Astrocyte of the cerebellum (primary cell): Measurements from ENCODE around the gene FXYD7.

ENCODE experiments used
- DNase-seq: peaks from one replicate; pipeline ENCODE4 v3.0.0-alpha.2; 2011; ENCODE audit warnings: low read depth
- H3K4me3 ChIP-seq: 2 replicates; pipeline ENCODE4 v1.5.1; 2011; ENCODE audit warnings: mild to moderate bottlenecking, low read depth, low read length, moderate library complexity
- CTCF ChIP-seq: IDR thresholded peaks from 2 replicates; pipeline ENCODE4 v1.5.1; 2012; ENCODE audit warnings: low read length, low read depth, moderate library complexity, mild to moderate bottlenecking; ENCODE audit errors: missing control alignments
- in situ Hi-C: cut with HindIII; loops from 2 replicates; pipeline ENCODE4 v1.10.0; 2017; ENCODE audit warnings: low sequenced_read_pairs

FXYD7 gene

DNA sequence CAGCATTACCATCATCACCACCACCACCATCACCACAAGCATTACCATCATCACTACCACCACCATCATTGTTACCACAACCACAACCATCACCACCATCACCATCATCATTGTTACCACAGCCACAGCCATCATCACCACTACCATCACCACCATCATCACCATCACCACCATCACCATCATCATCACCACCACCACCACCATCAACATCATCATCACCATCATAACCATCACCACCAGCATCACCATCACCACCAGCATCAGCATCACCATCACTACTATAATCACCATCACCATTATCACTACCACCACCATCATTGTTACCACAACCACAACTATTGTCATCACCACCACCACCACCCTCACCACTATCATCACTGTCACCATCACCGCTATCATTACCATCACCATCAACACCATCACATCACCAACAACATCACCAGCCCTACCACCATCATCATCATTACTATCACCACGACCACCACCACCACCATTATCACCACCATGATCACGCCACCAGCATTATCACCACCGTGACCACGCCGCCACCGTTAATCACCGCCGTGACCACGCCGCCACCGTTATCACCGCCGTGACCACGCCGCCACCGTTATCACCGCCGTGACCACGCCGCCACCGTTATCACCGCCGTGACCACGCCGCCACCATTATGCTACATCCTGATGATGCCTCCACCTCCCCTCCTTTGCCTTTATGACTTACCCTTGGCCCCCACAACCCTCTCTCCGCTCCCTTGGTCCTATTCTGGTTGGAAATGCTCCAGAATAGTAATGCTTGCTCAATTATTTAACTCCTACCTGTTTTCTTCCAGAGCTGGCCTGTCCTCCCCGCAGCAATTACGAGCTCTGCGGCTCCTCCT is 37.4 kb upstream of the FXYD7 start:
- no peak overlapping the region for H3K4me3 ChIP-seq
- DNase-seq: no peak
- in situ Hi-C loops: no loop called here
- TF ChIP-seq CTCF: no peak

DNA sequence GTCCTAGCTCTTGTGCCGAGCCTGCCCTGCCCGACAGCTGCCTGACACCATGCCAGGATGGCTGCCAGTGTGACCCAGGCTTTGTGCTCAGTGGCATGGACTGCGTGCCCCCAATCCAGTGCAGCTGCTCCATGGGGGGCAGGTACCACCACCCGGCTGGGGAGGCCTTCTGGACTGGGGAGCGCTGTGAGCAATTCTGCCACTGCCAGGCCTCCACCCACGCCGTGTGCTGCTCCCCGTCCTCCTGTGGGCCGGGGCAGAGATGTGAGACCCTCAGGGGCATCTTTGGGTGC is 36.8 kb upstream of the FXYD7 start:
- no peak overlapping the region for H3K4me3 ChIP-seq
- DNase-seq: no peak
- TF ChIP-seq CTCF: no peak
- in situ Hi-C loops: no loop called here

- TF ChIP-seq CTCF: no peak
- in situ Hi-C loops: no loop called here
- DNase-seq: no peak
- H3K4me3 ChIP-seq: no peak overlapping the region
Measured at GRCh38 chr19:35106898-35107541, 36.0 kb upstream of the FXYD7 start.

GRCh38 chr19:35107545-35107944 is 35.5 kb upstream of the FXYD7 start:
- TF ChIP-seq CTCF: no peak
- no peak for DNase-seq
- in situ Hi-C loops: no loop called here
- H3K4me3 ChIP-seq: no peak overlapping the region

GRCh38 chr19:35108730-35109129 is 34.3 kb upstream of the FXYD7 start:
- H3K4me3 ChIP-seq: no peak overlapping the region
- TF ChIP-seq CTCF: no peak
- DNase-seq: no peak
- in situ Hi-C loops: no loop called here

DNA sequence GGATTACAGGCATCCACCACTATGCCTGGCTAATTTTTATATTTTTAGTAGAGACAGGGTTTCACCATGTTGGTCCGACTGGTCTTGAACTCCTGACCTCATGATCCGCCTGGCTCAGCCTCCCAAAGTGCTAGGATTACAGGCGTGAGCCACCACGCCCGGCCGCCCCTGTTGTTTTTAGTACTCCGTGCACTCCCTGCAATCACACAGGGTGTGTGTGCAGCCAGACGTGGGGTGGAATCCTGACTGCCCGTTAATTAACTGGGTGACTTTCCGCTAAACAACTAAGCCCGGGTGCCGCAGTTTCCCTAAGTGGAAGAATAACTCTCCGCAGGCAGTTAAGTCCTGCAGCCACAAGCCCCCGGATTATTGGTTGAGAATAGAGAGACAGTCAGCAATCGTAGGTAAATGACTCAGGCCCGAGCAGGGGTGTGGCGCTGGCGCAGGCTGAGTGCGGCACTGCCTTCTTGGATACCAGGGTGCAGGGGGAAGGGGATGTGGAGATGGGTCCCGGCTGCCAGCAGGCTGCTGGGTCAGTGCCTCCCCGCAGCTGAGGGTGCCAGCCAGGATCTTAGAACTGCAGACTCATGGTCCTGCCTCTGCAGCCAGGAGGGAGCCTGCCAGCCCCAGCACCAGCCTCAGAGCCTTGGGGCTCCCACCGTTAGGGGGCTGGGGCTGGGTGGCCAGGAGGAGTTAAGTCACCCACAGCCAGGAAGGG is 33.5 kb upstream of the FXYD7 start:
- no peak for DNase-seq
- H3K4me3 ChIP-seq: no peak overlapping the region
- in situ Hi-C loops: no loop called here
- no peak for TF ChIP-seq CTCF
